Adrenal gland (tissue), 12 donors: ENCODE data around the gene RGS3. TPM values are rescaled to one million over a fixed set of nuclear protein-coding genes. Genes with fewer than 3 reads are reported as not detected.

Source experiments
- DNase-seq, 7 donors: peaks; one replicate each; pipeline ENCODE4 v3.0.0-alpha.2; 2019 to 2020
- H3K27ac ChIP-seq, 5 donors: fragments of 200-600 bp; sonication (generic) in 4 of 5; 1 replicate in 3 of 5; 2 replicates in 2 of 5; pipeline versions ENCODE4 v1.5.1 to v1.8.0; 2016 to 2020; ENCODE audit warnings: mild to moderate bottlenecking in 1 of 5
- H3K27me3 ChIP-seq: fragments of 200-600 bp; 2 replicates; pipeline ENCODE4 v1.8.0; 2021
- H3K36me3 ChIP-seq, 2 donors: fragments of 200-600 bp; replicated peaks in 1 of 2; 1 replicate in 1 of 2; 2 replicates in 1 of 2; pipeline versions ENCODE4 v1.5.1 to v1.8.0; 2018 to 2022
- H3K4me1 ChIP-seq, 2 donors: fragments of 200-600 bp; replicated peaks in 1 of 2; 1 replicate in 1 of 2; 2 replicates in 1 of 2; pipeline versions ENCODE4 v1.5.1 to v1.8.0; 2018 to 2021
- H3K4me3 ChIP-seq, 4 donors: fragments of 200-600 bp; sonication (generic) in 3 of 4; one replicate each; pipeline ENCODE4 v1.5.1; 2016 to 2018
- H3K9me3 ChIP-seq, 3 donors: fragments of 200-600 bp; sonication (generic) in 1 of 3; replicated peaks in 1 of 3; 1 replicate in 2 of 3; 2 replicates in 1 of 3; pipeline versions ENCODE4 v1.5.1 to v1.8.0; 2016 to 2021
- CTCF ChIP-seq, 6 experiments: fragments of 450-650 bp in 4 of 6; fragments of 200-600 bp in 2 of 6; sonication (generic) in 1 of 6; IDR thresholded peaks; 1 replicate in 5 of 6; 2 replicates in 1 of 6; pipeline versions ENCODE4 v1.5.1 to v1.8.0; 2016 to 2021; ENCODE audit warnings: antibody characterized with exemption in 6 of 6, mild to moderate bottlenecking in 2 of 6, moderate library complexity in 1 of 6
- POLR2A ChIP-seq, 2 donors: fragments of 450-650 bp; IDR thresholded peaks; one replicate each; pipeline ENCODE4 v1.6.1; 2017; ENCODE audit warnings: antibody characterized with exemption in 2 of 2, mild to moderate bottlenecking in 2 of 2, moderate library complexity in 1 of 2
- WGBS, 4 donors: extraction: QIAGEN DNeasy Blood & Tissue Kit in 2 of 4; methylation state at CpG; one replicate each; pipeline versions ENCODE4 v1.1.5 to v1.1.7; 2013 to 2017; 5-methylcytosine and 5-hydroxymethylcytosine counted together
- intact Hi-C, 2 donors: fragments of 100-400 bp; cut with DNase I; formaldehyde crosslinking; loops; one replicate each; pipeline versions ENCODE4 v1.14.1 to v1.15.0; 2022 to 2023
- polyA plus RNA-seq, 3 donors: library from polyadenylated mRNA; stranded (reverse); fragments of 200-250 nt in 2 of 3; fragments of 350-450 nt in 1 of 3; fragmentation: Illumina TruSeq in 1 of 3; extraction: RNeasy Lipid Tissue Mini Kit (QIAGEN cat#74804) in 1 of 3; gene quantifications; one replicate each; pipeline ENCODE4 v1.2.3, GENCODE V29; 2013 to 2014
- total RNA-seq, 9 donors: library from RNA; depleted of rRNA in 4 of 9; stranded (reverse); fragments of >200 nt in 4 of 9; fragments of 120-200 nt in 1 of 9; fragmentation: NEBNext Ultra II Directional in 1 of 9; extraction: Animal tissue kit (Norgen Biotek cat#: 25700) in 1 of 9; gene quantifications; one replicate each; pipeline versions ENCODE4 v1.1.0 to v1.2.4, GENCODE V29; 2013 to 2023
- donor health status: healthy with polysubstance abuse.
- donor health status: Bipolar disorder and iron deficiency.
- donor health status: DM: yes; HTN: yes; CAD: no.
- donor health status: DM: no; HTN: no; CAD: no.
- donor health status: DM: no; HTN: no; CAD: no.
- donor health status: DM: yes; HTN: yes; CAD: no.

The RGS3 gene
- total and polyA plus RNA-seq, 12 donors: 34.5 to 126 (median 65.6) TPM

DNA sequence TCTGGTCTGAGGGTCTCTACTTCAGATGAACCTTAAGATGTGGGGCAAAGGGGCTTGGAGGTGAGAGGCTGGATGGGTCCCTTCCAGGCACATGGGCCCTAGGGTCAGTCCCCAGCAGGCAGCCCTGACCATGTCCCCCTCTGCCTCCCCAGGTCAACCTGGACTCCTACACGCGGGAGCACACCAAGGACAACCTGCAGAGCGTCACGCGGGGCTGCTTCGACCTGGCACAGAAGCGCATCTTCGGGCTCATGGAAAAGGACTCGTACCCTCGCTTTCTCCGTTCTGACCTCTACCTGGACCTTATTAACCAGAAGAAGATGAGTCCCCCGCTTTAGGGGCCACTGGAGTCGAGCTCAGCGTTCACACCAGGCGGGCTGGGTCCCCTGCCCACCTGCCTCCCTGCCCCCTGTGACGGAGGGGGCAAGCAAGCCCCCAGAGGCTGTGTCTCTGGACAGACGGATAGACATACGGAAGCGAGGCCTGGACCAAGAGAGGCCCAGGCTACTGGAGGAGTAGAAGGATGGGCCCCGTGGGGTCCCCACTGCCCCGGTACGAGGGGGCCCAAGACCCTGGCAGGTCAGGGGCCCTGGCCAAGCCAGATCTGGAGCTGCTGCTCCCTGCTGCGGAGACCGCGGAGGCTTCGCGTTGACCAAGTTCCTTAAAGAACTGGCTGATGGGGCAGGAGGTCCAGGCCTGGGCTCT lies 133.2 kb downstream of the RGS3 start:
- WGBS, 4 donors: 74 to 83% (median 81%) methylated on average over 9 to 27 of the region's 27 CpGs
- H3K27ac ChIP-seq: peak overlapping the region in 2 of 5 donors; percentile 12 to 18
- TF ChIP-seq POLR2A (IDR thresholded peaks at IDR 0.05) (no peak), CTCF (IDR thresholded peaks at IDR 0.05) (no peak)
- peaks cover 0 to 24% of the 10 kb centered on the region in 2 donors for H3K36me3 ChIP-seq
- H3K9me3 ChIP-seq: no peaks in the 10 kb centered on the region
- DNase-seq: no peak
- H3K27me3 ChIP-seq: no peaks in the 10 kb centered on the region
- H3K4me3 ChIP-seq: no peak overlapping the region
- intact Hi-C loops: no loop called here
- peaks cover 16 to 76% of the 10 kb centered on the region in 2 donors for H3K4me1 ChIP-seq

DNA sequence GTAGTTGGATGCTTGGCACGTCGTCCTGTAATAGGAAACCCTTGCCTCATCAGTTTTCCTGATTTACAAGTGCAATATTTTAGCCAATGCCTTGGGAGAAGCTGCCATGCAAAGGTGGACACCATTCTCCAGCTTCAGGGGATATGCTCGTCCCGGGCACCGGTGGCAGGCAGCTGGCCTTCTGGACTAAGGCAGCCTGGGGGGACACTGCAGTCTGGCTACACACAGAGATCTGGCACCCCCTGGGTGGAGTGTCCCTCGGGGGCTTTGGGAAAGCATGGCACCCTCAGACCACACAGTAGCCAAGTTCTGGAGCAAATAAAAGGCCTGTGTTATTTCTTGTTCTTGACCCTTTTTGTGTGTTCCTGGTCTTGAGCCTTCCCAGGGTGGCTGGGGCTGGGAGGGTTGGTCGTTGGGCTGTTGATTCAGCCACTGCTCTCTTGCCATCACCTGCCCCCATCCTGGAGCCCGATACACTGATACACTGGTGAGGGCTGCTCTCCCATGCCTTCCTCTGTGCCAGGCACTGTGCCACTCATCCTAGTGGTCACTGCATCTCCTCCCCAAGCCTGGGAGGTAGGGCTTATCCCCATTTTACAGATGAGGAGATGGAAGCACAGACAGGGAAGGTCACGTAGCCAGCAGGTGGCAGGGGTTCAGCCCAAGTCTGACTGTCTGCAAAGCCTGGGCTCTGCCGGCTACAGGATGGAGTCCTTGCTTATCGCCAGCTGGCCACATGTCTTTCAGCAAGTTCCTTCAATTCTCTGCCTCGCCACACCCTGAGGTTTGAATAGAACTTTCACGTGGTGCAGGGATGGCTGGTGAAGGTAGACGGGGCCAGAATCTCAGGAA lies 134.1 kb downstream of the RGS3 start:
- TF ChIP-seq CTCF (IDR thresholded peaks at IDR 0.05): no peak
- TF ChIP-seq POLR2A (IDR thresholded peaks at IDR 0.05): no peak
- peak in 1 of 7 donors; percentile 19 for DNase-seq
- Histone ChIP-seq H3K4me1 (peaks cover 16 to 78% of the 10 kb centered on the region in 2 donors), H3K9me3 (no peaks in the 10 kb centered on the region), H3K4me3 (peak overlapping the region in 1 of 4 donors; percentile 12), H3K27ac (peak overlapping the region in 2 of 5 donors; percentile 39 to 44), H3K36me3 (peaks cover 0 to 24% of the 10 kb centered on the region in 2 donors), H3K27me3 (no peaks in the 10 kb centered on the region)
- intact Hi-C loops: no loop called here
- 68 to 79% (median 76%) methylated on average over 13 to 14 of the region's 14 CpGs for whole genome bisulfite sequencing, 4 donors

GRCh38 chr9:113598451-113598850 lies 134.9 kb downstream of the RGS3 start:
- TF ChIP-seq CTCF (IDR thresholded peaks at IDR 0.05) (no peak), POLR2A (IDR thresholded peaks at IDR 0.05) (no peak)
- 40 to 77% (median 65%) methylated on average over 1 to 2 of the region's 2 CpGs; no CpG with 5 or more reads in 1 of the 4 donors for WGBS, 4 donors
- H3K4me1 ChIP-seq: peaks cover 15 to 75% of the 10 kb centered on the region in 2 donors
- H3K9me3 ChIP-seq: no peaks in the 10 kb centered on the region
- H3K27me3 ChIP-seq: no peaks in the 10 kb centered on the region
- H3K27ac ChIP-seq: peak overlapping the region in 2 of 5 donors; percentile 39 to 44
- no peak overlapping the region for H3K4me3 ChIP-seq
- DNase-seq: peak in 2 of 7 donors; percentile 41 to 47
- intact Hi-C loops: no loop called here
- peaks cover 0 to 24% of the 10 kb centered on the region in 2 donors for H3K36me3 ChIP-seq

DNA sequence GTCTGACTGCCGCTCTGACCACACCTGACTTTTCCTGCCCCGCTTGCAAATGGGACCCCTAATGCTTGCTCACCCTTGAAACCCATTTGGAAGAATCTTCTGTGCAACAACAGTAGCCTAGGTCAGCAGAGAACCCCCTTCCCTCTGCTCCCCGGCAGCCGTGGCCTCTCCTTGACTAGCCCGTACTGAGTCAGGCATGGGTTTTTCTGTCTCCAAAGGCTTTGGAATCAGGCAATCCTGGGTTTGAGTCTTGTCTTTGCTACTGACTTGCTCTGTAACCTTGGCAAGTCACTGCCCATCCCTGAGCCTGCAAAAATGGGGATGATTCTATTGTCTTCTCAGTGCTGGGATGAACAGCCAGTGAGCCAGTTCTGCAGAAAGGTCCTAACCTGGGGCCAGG lies 135.4 kb downstream of the RGS3 start:
- WGBS, 4 donors: 73 to 93% (median 78%) methylated on average over 2 to 5 of the region's 5 CpGs

More for the DNA sequence above, 135.4 kb downstream of the RGS3 start:
- no peak overlapping the region for H3K4me3 ChIP-seq
- TF ChIP-seq CTCF (IDR thresholded peaks at IDR 0.05) (no peak), POLR2A (IDR thresholded peaks at IDR 0.05) (no peak)
- H3K9me3 ChIP-seq: no peaks in the 10 kb centered on the region
- peaks cover 0 to 24% of the 10 kb centered on the region in 2 donors for H3K36me3 ChIP-seq
- DNase-seq: peak in 2 of 7 donors; percentile 12 to 19
- H3K4me1 ChIP-seq: peaks cover 13 to 73% of the 10 kb centered on the region in 2 donors
- peak overlapping the region in 2 of 5 donors; percentile 39 to 44 for H3K27ac ChIP-seq
- intact Hi-C loops: no loop called here
- no peaks in the 10 kb centered on the region for H3K27me3 ChIP-seq
